T47D (cell line): Measurements from ENCODE around the gene SENP3.

Source experiments
- DNase-seq, 2 experiments: peaks; one replicate each; pipeline versions ENCODE4 v3.0.0 to v3.0.0-alpha.2; 2011 to 2012; ENCODE audit warnings: low read depth in 1 of 2, low spot score in 1 of 2
- JUND ChIP-seq: IDR thresholded peaks from 2 replicates; pipeline ENCODE4 v1.6.1; 2012; ENCODE audit warnings: low read depth
- in situ Hi-C: cut with HindIII; loops from 2 replicates; pipeline ENCODE4 v1.10.0; 2016; ENCODE audit warnings: low sequenced_read_pairs, low pct_unique_long_range_greater_than_20kb

Gene SENP3

GRCh38 chr17:7575481-7575883 is 13.8 kb downstream of the SENP3 start:
- DNase-seq, result no peak
- in situ Hi-C loops, result no loop called here
- no peak for TF ChIP-seq JUND

- in situ Hi-C loops, result no loop called here
- no peak for DNase-seq
- TF ChIP-seq JUND, result no peak
Measured at GRCh38 chr17:7575959-7576358, 14.2 kb downstream of the SENP3 start.

- in situ Hi-C loops, result no loop called here
- no peak for TF ChIP-seq JUND
- no peak for DNase-seq
Measured at GRCh38 chr17:7576432-7576937, 14.8 kb downstream of the SENP3 start.

- TF ChIP-seq JUND, result no peak
- no peak for DNase-seq
- in situ Hi-C loops, result no loop called here
Measured at GRCh38 chr17:7577327-7578199, 15.8 kb downstream of the SENP3 start.

- DNase-seq, result peak in 1 of 2 experiments; percentile 75
- peak; percentile 24; the same call in 1 of the 2 replicates for TF ChIP-seq JUND
- in situ Hi-C loops, result no loop called here
Measured at GRCh38 chr17:7579001-7579833, 17.5 kb downstream of the SENP3 start, which contains the start of gene CD68. CD68 (plus strand) TSS chr17:7579638; CDS start chr17:7579678, 40 bp downstream.

GRCh38 chr17:7579834-7580603 is 18.3 kb downstream of the SENP3 start:
- TF ChIP-seq JUND, result no peak
- no peak for DNase-seq
- in situ Hi-C loops, result no loop called here

GRCh38 chr17:7580604-7581575 is 19.2 kb downstream of the SENP3 start:
- in situ Hi-C loops, result no loop called here
- TF ChIP-seq JUND, result no peak
- DNase-seq, result no peak

- TF ChIP-seq JUND, result no peak
- in situ Hi-C loops, result no loop called here
- DNase-seq, result no peak
Measured at GRCh38 chr17:7582396-7583252, 20.9 kb downstream of the SENP3 start.

- no peak for TF ChIP-seq JUND
- DNase-seq, result peak; percentile 72 to 97
- in situ Hi-C loops, result no loop called here
Measured at GRCh38 chr17:7583253-7584109, 21.8 kb downstream of the SENP3 start, which contains the start of gene MPDU1. MPDU1 (plus strand) TSS chr17:7583852; CDS start chr17:7583863, 11 bp downstream.
